Trophoblast cell (in vitro differentiated cells and primary cell): ENCODE results near the gene FCGBP. TPM values are rescaled to one million over a fixed set of nuclear protein-coding genes. Genes with fewer than 3 reads are reported as not detected.

Source experiments
- DNase-seq, 2 donors: peaks; one replicate each; pipeline ENCODE4 v3.0.0-alpha.2; 2016
- H2AFZ ChIP-seq: 2 replicates; pipeline ENCODE4 v1.6.1; 2013; ENCODE audit warnings: low read length, moderate library complexity, mild to moderate bottlenecking; ENCODE audit not compliant: insufficient read depth, poor library complexity
- H2AK5ac ChIP-seq: 2 replicates; pipeline ENCODE4 v1.6.1; 2013; ENCODE audit warnings: mild to moderate bottlenecking, low read length
- H2BK120ac ChIP-seq: 2 replicates; pipeline ENCODE4 v1.6.1; 2013; ENCODE audit warnings: low read length, mild to moderate bottlenecking, moderate library complexity; ENCODE audit not compliant: insufficient read depth, poor library complexity
- H2BK12ac ChIP-seq: 2 replicates; pipeline ENCODE4 v1.6.1; 2013; ENCODE audit warnings: mild to moderate bottlenecking, low read length, moderate library complexity
- H2BK5ac ChIP-seq: 2 replicates; pipeline ENCODE4 v1.6.1; 2013; ENCODE audit warnings: low read length, low read depth, moderate library complexity, mild to moderate bottlenecking; ENCODE audit not compliant: poor library complexity
- H3K14ac ChIP-seq: 2 replicates; pipeline ENCODE4 v1.6.1; 2013; ENCODE audit warnings: mild to moderate bottlenecking, low read length
- H3K18ac ChIP-seq: 2 replicates; pipeline ENCODE4 v1.6.1; 2013; ENCODE audit warnings: mild to moderate bottlenecking, low read length
- H3K23ac ChIP-seq: 2 replicates; pipeline ENCODE4 v1.6.1; 2013; ENCODE audit warnings: low read length
- H3K27ac ChIP-seq: 2 replicates; pipeline ENCODE4 v1.5.1; 2013; ENCODE audit warnings: low read depth, mild to moderate bottlenecking, inconsistent platforms, low read length, moderate library complexity
- H3K27me3 ChIP-seq: 2 replicates; pipeline ENCODE4 v1.6.1; 2013; ENCODE audit warnings: inconsistent platforms, mild to moderate bottlenecking, low read length, moderate library complexity; ENCODE audit not compliant: insufficient read depth
- H3K36me3 ChIP-seq, 2 experiments: 1 replicate in 1 of 2; 2 replicates in 1 of 2; pipeline ENCODE4 v1.6.1; 2013; ENCODE audit warnings: low read length in 2 of 2, mild to moderate bottlenecking in 2 of 2, moderate library complexity in 1 of 2; ENCODE audit not compliant: insufficient read depth in 2 of 2, control insufficient read depth in 1 of 2
- H3K4ac ChIP-seq: 2 replicates; pipeline ENCODE4 v1.6.1; 2013; ENCODE audit warnings: low read depth, mild to moderate bottlenecking, low read length, moderate library complexity
- H3K4me1 ChIP-seq, 2 experiments: 1 replicate in 1 of 2; 2 replicates in 1 of 2; pipeline ENCODE4 v1.6.1; 2013; ENCODE audit warnings: low read length in 2 of 2, mild to moderate bottlenecking in 2 of 2, moderate library complexity in 1 of 2; ENCODE audit not compliant: insufficient read depth in 2 of 2, control insufficient read depth in 1 of 2
- H3K4me2 ChIP-seq: 2 replicates; pipeline ENCODE4 v1.6.1; 2013; ENCODE audit warnings: inconsistent platforms, mild to moderate bottlenecking, low read length, moderate library complexity
- H3K4me3 ChIP-seq: 2 replicates; pipeline ENCODE4 v1.5.1; 2013; ENCODE audit warnings: mild to moderate bottlenecking, low read depth, low read length, inconsistent platforms
- H3K79me1 ChIP-seq: one replicate; pipeline ENCODE4 v1.6.1; 2013; ENCODE audit warnings: low read length
- H3K79me2 ChIP-seq: 2 replicates; pipeline ENCODE4 v1.6.1; 2013; ENCODE audit warnings: low read length, mild to moderate bottlenecking; ENCODE audit not compliant: control insufficient read depth, insufficient read depth, poor library complexity
- H3K9ac ChIP-seq: 2 replicates; pipeline ENCODE4 v1.6.1; 2013; ENCODE audit warnings: mild to moderate bottlenecking, low read length
- H3K9me3 ChIP-seq: 2 replicates; pipeline ENCODE4 v1.6.1; 2013; ENCODE audit warnings: low read depth, mild to moderate bottlenecking, control low read depth, inconsistent platforms, low read length; ENCODE audit not compliant: insufficient read depth
- H4K12ac ChIP-seq: 2 replicates; pipeline ENCODE4 v1.6.1; 2013; ENCODE audit warnings: low read depth, mild to moderate bottlenecking, low read length, moderate library complexity
- H4K8ac ChIP-seq: 2 replicates; pipeline ENCODE4 v1.6.1; 2013; ENCODE audit warnings: low read depth, mild to moderate bottlenecking, low read length, moderate library complexity
- H4K91ac ChIP-seq: one replicate; pipeline ENCODE4 v1.6.1; 2013; ENCODE audit warnings: low read depth, mild to moderate bottlenecking, low read length, moderate library complexity
- WGBS: extraction: QIAGEN DNeasy Blood & Tissue Kit; methylation state at CpG from one replicate; pipeline ENCODE4 v1.1.7; 2013; ENCODE audit warnings: missing lambda C conversion rate; ENCODE audit not compliant: insufficient read length, insufficient coverage; ENCODE audit errors: extremely low coverage; 5-methylcytosine and 5-hydroxymethylcytosine counted together
- polyA plus RNA-seq: library from polyadenylated mRNA; stranded (reverse); fragments of 200-250 nt; gene quantifications from 2 replicates; pipeline ENCODE4 v1.2.3, GENCODE V29; 2013

FCGBP gene
- polyA plus RNA-seq, result 0.04 and 0.06 TPM in 2 replicates

DNA sequence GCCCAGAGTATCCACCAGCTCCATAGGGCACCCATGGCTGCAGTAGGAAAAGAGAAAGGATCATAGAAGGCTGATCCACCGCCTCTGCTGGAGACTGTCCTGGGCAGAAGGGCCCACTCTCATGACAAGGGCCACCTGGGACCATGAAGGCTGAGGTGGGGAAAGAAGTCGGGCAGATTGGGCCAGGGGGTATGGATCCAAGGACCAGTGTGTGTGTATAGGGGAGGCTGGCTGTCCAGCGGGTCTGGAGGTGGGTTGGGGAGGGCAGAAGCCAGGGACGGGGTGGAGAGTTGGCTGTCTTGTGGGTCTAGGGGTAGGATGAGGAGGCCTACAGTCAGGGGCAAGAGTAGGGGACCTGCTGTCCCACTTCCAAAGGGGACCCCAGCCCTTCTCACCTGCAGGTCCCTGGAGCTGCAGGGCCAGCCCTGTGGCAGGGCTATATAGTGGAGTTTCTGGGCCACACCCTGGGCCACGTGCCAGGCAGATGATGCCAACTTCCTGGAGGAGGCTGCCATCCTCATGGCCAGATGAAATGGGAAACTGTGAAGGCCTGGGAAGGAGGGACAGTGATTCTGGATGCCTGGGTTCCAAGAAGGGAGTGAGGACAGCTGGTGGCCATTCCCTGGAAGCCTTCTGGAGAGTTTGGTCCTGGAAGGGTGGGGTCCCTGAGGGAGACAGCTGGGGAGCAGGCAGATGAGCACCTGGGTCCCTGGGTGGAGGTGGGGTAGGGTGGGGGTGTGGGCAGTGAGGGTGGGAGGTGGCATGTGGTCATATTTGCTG is at the start of gene FCGBP:
Gene FCGBP, minus strand, starts transcription at position 51 of the 780 bp plus-strand sequence.
- Histone ChIP-seq H2BK5ac (no peak within 1 kb of the TSS), H3K4ac (no peak within 1 kb of the TSS), H4K8ac (no peak within 1 kb of the TSS), H3K27me3 (no peaks in the 10 kb centered on the region), H3K9ac (no peak within 1 kb of the TSS), H2AK5ac (no peak within 1 kb of the TSS), H2BK12ac (no peak within 1 kb of the TSS), H3K9me3 (no peaks in the 10 kb centered on the region), H3K79me2 (no peaks in the 10 kb centered on the region), H2AFZ (no peak within 1 kb of the TSS), H4K91ac (no peak within 1 kb of the TSS), H4K12ac (no peak within 1 kb of the TSS), H3K4me1 (no peaks in the 10 kb centered on the region), H3K4me3 (no peak within 1 kb of the TSS), H3K18ac (no peak within 1 kb of the TSS), H3K4me2 (no peak within 1 kb of the TSS), H3K36me3 (no peaks in the 10 kb centered on the region), H2BK120ac (no peak within 1 kb of the TSS), H3K14ac (no peak within 1 kb of the TSS), H3K79me1 (no peaks in the 10 kb centered on the region), H3K27ac (no peak within 1 kb of the TSS), H3K23ac (no peak within 1 kb of the TSS)
- no peak for DNase-seq
- no CpG with 5 or more reads among the region's 5 CpGs for WGBS

DNA sequence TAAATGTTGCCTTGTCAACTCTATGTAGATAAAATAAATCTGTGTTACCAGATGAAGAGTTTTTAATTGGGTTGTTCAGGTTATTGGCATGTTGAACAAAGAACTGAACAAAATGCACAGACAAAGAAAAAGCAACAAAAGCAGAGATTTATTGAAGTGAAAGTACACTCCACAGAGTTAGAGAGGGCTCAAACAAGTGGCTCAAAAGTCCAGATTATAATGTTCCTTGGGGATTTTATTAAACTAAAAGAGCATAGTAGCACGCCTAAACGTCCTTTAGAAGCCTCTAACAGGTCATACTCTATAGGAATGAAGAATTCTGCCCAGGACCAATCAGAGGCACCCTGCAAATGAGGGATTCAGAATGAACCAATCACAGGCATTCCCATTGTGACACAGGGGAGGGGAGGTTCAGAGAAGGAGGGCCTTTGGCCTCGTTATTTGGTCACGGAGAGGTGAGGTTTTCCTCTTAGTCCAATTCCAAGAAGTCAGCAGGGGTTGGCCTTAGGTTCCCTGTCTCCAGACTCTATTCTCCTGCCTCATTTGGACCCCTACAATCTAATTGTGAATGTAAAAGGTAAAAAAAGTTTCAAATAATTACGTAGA is 49.4 kb upstream of the FCGBP start:
- Histone ChIP-seq H4K91ac (no peak overlapping the region), H3K14ac (no peak overlapping the region), H2BK5ac (no peak overlapping the region), H2BK12ac (no peak overlapping the region), H3K4me2 (no peak overlapping the region), H3K9ac (no peak overlapping the region), H3K27me3 (no peaks in the 10 kb centered on the region), H3K4ac (no peak overlapping the region), H3K27ac (no peak overlapping the region), H3K79me2 (no peaks in the 10 kb centered on the region), H3K4me3 (no peak overlapping the region), H3K9me3 (no peaks in the 10 kb centered on the region), H2BK120ac (no peak overlapping the region), H3K23ac (no peak overlapping the region), H3K79me1 (no peaks in the 10 kb centered on the region), H3K18ac (no peak overlapping the region), H2AK5ac (no peak overlapping the region), H3K4me1 (no peaks in the 10 kb centered on the region), H3K36me3 (peaks cover 23 to 32% of the 10 kb centered on the region in 2 experiments), H4K12ac (no peak overlapping the region), H4K8ac (no peak overlapping the region), H2AFZ (no peak overlapping the region)
- DNase-seq, result no peak
- WGBS, result no CpG with 5 or more reads among the region's 5 CpGs

DNA sequence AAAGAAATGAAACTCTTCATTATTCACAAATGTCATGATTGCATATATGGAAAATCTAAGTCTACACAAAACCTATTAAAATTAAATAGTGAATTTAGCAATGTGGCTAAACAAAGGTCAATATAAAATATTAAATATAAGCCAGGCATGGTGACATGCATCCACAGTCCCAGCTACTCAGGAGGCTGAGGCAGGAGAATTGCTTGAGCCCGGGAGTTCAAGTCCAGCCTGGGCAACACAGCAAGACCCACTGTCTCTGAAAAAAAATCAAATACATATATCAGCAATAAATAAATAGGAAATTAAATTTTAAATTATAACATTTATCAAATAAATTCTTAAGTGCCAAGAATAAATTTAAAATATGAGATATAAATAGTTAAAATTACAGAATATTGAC is 48.4 kb upstream of the FCGBP start:
- WGBS, result no CpG with 5 or more reads among the region's 1 CpG
- no peak overlapping the region for H2BK5ac ChIP-seq

DNA sequence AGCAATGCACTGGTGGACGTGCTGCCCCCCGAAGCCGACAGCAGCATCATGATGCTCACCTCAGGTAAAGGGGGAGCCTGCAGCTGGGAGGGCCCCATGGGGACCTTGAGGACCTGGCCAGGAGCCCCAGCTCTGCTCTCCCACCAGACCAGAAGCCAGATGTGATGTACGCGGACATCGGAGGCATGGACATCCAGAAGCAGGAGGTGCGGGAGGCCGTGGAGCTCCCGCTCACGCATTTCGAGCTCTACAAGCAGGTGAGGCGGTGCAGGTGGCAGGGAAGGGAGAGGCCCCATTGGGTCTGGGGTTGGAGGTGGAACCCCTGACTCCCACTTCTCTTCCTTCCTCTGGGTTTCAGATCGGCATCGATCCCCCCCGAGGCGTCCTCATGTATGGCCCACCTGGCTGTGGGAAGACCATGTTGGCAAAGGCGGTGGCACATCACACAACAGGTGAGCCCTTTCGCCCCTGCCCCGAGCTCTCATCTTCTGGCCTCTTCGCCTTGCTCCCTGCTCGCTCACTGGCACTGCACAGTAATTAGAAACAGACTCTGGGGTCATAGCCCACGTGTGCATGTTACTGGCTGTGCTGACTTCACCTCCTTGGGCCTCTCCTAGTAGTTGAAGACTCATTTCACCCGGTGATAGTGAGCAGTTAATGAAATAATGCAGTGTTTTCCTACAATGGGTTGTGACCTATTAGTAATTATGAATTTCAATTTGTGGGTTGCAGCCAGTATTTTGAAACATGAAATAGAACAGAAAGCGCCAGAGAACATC is 40.1 kb upstream of the FCGBP start:
- H3K27ac ChIP-seq, result no peak overlapping the region
- no peak overlapping the region for H3K9ac ChIP-seq
- no peak overlapping the region for H4K12ac ChIP-seq
- H4K8ac ChIP-seq, result no peak overlapping the region
- no peak overlapping the region for H3K4me2 ChIP-seq
- H3K36me3 ChIP-seq, result peaks cover 39 to 59% of the 10 kb centered on the region in 2 experiments
- H3K9me3 ChIP-seq, result no peaks in the 10 kb centered on the region
- H3K18ac ChIP-seq, result no peak overlapping the region
- no peak overlapping the region for H2BK120ac ChIP-seq
- no peak overlapping the region for H3K23ac ChIP-seq
- no peak overlapping the region for H2BK5ac ChIP-seq
- peaks cover 15% of the 10 kb centered on the region for H3K79me2 ChIP-seq
- no peak for DNase-seq
- peaks cover 12% of the 10 kb centered on the region for H3K79me1 ChIP-seq
- no CpG with 5 or more reads among the region's 24 CpGs for WGBS
- H2AFZ ChIP-seq, result no peak overlapping the region
- no peak overlapping the region for H2AK5ac ChIP-seq
- H3K4me3 ChIP-seq, result no peak overlapping the region
- H3K14ac ChIP-seq, result no peak overlapping the region
- H3K4me1 ChIP-seq, result peaks cover 3 to 9% of the 10 kb centered on the region in 2 experiments
- H3K4ac ChIP-seq, result no peak overlapping the region
- no peak overlapping the region for H2BK12ac ChIP-seq
- no peaks in the 10 kb centered on the region for H3K27me3 ChIP-seq
- no peak overlapping the region for H4K91ac ChIP-seq

More for the DNA sequence above, 48.4 kb upstream of the FCGBP start:
- Histone ChIP-seq H3K79me1 (no peaks in the 10 kb centered on the region), H4K91ac (no peak overlapping the region), H3K14ac (no peak overlapping the region), H3K36me3 (peaks cover 30 to 41% of the 10 kb centered on the region in 2 experiments), H4K8ac (no peak overlapping the region), H2BK120ac (no peak overlapping the region), H2BK12ac (no peak overlapping the region), H2AFZ (no peak overlapping the region), H3K79me2 (no peaks in the 10 kb centered on the region), H2AK5ac (no peak overlapping the region), H3K23ac (no peak overlapping the region), H4K12ac (no peak overlapping the region), H3K27me3 (no peaks in the 10 kb centered on the region), H3K4me3 (no peak overlapping the region), H3K18ac (no peak overlapping the region), H3K9ac (no peak overlapping the region), H3K9me3 (no peaks in the 10 kb centered on the region), H3K4ac (no peak overlapping the region), H3K27ac (no peak overlapping the region), H3K4me1 (no peaks in the 10 kb centered on the region), H3K4me2 (no peak overlapping the region)
- no peak for DNase-seq
